GM21390 (cell line): ENCODE measurements around the gene DUSP28.
A peak's percentile ranks its signal among the peaks of the same experiment; 100 is the strongest.
"Not testable (repeated sequence)": the region's sequence is repeated elsewhere in the genome, so short reads cannot be mapped to it uniquely, and the experiment has no call there.

Source experiments
- ATAC-seq: cut with Tn5 transposase; IDR thresholded peaks from one replicate; pipeline ENCODE4 v1.9.1; 2021; ENCODE audit not compliant: unreplicated experiment

The DUSP28 gene, protein sequence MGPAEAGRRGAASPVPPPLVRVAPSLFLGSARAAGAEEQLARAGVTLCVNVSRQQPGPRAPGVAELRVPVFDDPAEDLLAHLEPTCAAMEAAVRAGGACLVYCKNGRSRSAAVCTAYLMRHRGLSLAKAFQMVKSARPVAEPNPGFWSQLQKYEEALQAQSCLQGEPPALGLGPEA

DNA sequence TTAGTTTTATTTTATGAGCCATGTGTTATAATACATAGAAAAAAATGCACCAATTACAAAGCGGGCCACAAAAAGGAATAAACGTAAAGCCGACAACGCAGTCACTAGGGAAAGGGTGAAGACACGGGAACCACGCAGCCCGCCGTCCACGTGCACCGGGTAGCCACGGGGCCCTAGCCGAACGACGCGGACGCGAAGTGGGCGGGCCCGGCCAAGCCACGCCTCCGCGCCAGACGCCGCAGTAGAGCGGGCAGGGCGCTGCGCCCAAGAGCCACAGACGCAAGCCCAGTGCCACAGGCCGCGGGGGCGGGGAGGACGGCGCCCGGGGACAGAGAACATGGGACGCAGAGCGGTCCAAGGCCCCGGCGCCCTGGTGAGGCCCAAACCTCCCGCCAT, at the start of gene DUSP28:
DUSP28 (plus strand) TSS at position 274 of the 396 bp plus-strand sequence. CDS start 328 bp downstream, outside the sequence.
- ATAC-seq: peak; percentile 55

DNA sequence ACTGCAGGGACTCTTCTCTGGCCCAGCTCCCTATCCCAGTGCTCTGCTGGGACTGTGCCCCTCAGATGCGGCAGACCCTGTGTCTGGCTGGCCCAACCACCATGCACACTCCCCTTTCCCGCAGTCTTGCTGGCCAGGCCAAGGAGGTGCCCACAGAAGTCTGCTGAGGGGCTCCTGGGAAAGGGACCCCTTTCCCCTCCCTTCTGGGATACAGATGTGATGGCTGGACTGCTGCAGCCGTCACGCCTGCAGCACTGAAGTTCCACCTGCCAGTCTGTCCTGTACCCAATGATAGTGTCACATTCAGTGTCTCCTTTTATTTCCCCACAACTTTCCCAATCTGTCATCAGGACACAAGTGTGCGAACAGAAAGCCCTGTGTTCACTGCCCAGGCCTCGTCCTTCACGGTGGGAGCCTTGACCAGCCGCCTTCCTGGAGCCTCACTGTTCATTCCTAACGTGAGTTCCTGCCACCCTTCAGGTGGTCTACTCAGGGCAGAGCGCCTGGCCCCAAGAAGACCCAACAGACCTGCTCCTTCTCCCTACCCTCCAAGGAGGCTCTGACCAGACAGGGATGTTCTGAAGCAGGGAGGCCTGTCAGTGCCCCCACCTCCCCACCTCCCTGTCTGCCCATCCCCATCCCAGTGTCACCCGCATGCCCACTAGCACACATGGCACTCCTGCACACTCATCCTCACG, 49.5 kb upstream of the DUSP28 start:
- ATAC-seq: no peak

DNA sequence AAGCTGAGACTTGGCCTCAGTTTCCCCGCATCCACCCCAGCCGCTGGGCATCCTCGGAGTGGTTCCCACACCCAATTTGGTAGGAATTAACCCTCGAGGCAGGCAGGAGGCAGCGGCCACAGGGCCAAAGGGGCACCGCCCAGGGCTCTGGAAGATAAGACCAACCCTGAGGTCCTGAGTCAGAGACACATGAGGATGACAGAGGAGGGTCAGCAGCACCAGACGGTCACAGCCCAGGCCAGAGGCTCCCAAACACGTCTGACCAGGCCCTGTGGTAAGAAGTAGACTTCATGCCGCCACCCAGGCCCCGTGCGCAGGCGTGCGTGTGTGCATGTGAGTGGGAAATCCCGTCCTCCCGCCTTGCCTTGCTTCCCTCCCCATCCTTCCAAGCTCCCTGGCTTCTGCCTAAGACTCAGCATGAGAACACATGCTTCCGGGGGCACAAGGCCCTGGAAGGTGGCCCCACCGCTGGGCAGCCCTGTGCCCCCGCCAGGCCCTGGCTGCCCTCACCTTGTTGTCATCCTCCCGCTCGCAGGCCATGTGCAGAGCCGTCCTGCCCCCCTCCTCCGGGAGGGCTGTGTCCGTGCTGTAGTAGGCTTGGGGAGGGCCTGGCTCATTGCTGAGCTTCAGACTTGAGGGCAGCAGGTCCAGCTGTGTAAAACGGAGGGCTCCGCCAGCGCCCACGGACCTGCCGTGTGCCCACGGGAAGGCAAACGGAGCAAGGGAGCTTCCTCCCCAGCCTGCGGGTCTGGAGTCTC, 48.6 kb upstream of the DUSP28 start:
- no peak for ATAC-seq

DNA sequence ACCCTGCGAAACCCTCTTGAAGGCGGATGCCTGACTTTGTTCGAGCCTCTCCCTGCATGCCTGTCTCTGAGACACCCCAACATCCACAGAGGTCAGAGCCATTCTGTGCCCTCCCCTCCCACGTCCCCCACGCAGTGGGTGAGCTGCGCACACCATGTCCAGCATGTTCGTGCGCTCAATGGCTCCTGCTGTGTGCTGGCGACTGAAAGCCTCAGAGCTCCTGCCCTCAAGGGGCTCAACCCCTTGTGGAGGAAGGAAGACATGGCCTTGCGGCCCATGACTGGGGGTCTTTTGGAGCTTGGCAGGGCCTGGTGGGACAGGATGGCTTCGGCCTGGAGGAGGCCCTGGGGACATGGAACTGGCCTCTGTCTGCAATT, 48.1 kb upstream of the DUSP28 start:
- no peak for ATAC-seq

DNA sequence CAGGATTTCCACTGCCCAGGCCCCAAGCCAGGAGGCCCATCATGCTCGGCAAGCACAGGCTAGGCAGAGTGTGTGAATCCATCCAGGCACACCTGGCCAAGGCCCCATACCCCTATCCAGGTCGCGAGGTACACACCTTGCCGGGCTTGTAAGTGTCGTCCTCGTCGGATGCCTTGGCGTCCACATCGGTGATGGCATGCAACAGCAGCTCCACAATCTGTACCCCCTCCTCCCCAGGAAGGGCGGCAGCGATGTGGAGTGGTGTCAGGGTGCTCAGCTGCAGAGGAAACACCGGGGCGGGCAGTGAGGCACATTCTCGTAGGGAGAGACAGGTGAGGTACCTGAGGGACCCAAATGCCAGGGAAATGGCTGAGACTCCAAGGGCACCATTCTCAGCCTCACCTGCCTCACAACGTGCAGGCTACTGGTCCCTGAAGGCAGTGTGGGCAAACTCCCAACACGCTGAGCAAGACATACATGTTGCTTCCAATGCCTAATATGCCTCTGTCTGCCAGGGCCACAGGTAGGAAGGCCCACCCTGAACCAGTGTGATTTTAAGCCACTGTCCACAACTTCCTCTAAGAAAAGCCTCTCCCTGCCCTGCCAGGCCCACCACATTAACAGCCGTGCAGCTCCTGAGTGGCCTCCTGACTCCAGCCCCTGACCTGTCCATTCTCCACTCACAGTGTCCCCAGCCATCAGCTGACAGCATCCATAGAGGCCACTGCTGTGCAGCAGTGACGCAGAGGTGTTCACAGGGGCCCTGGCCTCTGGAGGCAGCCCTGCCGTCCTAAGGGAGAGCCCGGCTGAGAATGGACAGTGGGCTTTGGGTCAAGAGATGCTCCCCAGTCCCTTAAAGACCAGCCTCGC, 47.3 kb upstream of the DUSP28 start:
- ATAC-seq: no peak

DNA sequence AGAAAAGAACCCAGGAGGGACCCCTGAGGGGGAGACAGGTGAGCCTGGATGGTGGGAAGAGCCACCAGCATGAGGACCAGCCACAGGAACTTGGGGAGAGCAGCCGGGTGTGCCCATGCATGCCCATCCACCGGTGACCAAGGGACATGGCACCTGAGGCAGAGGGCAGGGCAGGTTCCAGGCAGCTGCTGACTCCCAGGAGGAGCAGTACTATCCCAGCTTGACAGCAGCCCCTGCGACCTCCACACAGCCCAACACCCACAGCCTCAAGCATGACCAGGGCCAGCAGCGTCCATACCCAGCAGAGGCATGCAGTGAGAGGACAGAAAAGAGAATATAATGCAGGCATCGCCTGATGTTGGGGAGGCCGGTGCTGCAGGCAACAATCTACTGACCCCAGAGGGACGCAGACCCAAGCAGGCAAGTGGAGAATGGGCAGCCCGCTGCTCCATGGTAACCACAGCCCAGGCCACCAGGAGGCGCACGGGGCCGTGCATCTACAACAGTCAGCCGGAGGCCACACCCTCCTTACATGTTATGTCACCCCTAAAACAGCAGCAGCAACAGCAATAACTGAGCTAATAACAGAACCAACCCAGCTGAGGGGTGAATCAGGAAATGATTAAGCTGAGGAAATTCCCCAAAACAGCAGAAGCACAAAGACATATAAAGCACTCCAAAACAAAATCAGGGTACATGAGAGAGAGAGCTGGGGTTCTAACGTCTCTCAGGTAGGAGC, 46.4 kb upstream of the DUSP28 start:
- ATAC-seq: peak; percentile 95

DNA sequence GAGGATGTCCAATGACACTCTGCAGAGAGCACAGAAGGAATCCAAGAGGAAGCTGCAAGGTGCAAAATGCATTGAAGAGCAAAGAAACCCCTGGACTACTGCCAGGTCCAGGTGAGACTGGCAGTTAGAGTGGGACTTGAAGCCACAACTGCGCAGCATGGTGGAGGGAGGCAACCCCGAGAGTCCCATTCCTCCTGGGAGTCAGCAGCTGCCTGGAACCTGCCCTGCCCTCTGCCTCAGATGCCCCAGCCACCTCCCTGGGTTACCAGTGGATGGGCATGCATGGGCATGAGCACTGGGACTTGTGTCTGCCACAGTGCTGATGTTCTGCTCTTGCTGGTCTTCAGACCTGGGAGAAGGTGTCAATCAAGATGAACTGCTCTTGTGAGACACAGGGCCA, 45.5 kb upstream of the DUSP28 start:
- ATAC-seq: no peak

DNA sequence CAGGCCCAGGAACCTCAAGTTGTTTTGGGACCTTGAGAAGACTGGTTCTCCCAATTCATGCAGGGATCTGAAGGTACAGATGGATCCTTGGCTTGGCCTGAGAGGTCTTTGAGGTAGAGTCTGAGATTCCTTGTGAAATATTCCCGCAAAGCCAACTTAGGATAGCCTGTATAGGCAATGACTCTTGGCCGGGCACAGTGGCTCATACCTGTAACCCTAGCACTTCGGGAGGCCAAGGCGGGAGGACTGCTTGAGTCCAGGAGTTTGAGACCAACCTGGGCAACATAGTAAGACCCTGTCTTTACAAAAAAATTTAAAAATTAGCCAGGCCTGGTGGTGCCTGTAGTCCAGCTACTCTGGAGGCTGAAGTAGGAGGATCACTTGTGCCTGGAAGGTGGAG, 42.8 kb upstream of the DUSP28 start:
- ATAC-seq: no peak

DNA sequence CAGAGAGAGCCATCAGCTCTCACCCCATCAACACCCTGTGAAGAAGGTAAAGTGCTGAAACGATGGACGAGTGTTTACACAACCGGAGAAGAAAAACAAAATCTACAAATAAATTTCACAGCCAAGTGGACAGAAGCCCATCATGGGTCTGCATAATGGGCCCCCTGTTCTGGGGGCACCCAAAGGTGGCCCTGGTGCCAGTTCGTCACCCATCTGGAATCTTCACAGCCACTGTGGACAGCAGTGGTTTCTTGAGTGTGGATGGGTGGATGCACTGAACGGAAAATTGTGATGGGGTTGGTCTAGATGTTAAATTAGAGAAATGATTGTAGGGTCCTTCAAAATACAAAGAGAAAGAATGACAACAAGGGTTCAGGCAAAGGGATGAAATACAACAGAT, 41.2 kb upstream of the DUSP28 start:
- ATAC-seq: no peak

DNA sequence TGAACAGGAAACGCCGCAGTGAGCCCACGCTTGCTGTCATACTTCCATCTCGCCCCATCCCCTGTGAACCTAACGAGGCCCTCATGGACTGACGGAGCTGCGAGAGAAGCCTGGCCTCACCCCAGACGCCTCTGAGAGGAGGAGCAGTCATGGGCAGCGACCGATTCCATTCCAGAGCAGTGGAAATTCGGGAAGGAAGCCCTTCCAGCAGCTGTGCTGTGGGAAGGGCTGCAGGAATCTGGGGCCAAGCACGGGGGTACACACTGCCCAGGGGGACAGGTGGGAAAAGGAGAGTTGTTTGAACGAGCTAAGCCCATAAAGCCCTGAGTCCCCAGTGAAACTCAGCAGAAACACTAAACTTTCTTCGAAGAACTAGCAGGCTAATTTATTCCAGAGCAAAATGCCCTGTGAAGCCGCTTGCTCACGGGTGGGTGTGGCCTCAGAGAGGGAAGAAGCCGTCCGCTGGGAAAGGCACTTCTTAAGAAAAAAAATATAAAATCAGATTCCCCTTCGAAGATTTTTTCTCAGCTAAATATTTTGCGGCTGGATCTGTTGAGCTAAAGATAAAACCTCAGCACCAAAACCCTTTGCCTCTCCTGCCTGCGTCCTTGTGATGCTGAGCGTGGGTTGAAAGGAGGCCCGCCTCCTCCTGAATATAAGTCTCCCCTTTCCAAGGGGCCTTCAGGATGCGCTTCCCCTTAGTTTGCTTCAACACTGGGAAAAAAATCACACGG, 40.6 kb upstream of the DUSP28 start:
- ATAC-seq: no peak

DNA sequence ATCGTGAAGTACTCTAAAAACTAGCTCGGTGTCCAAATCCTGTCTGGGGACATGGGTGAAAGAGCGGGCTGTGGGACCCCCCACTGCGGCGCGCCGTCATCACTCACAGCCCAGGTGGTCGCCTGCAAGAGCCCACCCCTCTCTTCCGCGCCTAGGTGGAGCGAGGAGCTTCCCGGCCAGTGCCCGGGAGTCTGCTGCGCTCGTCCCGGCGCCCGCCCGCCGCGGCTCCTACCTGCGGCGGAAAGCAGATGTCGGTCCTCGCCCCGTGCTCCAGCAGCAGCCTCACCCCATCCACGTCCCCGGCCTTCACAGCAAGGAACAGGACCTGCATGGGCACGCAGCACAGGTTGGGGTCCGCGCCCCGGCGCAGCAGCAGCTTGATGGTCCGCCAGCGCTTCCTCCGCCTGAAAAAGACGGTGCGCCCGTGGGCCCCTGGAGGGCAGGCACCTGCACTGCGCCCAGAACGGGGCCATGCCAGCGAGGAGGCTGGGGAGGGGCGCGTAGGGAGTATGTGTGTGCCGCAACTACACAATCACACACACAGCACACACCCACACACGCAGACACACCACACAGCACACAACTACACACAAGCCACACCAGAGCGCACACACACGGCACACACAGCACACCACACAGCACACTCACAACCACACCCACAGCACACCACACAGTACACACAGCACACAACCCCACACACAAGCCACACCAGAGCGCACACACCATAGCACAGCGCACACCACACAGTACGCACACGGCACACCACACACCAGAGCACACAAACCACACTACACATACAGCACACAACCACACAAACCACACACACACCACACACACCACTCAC, 39.8 kb upstream of the DUSP28 start:
- ATAC-seq: no peak

DNA sequence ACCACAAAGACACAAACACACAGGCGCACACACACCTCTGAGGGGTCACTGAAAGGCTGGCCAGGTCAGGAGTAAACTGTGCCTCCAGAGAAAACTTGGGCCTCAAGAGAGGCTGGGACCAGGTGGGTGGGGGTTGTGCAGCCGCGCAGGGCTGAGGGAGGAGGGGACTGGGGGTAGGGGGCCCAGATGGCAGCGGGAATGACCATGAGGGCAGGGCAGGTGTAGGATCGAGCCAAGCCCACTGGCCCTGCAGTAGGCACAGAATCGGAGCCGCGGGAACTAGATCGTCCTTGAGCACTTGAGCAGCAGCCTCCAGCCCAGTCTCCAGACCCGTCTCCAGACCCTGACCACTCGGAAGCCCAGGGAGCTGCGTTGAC, 39.2 kb upstream of the DUSP28 start:
- no peak for ATAC-seq

DNA sequence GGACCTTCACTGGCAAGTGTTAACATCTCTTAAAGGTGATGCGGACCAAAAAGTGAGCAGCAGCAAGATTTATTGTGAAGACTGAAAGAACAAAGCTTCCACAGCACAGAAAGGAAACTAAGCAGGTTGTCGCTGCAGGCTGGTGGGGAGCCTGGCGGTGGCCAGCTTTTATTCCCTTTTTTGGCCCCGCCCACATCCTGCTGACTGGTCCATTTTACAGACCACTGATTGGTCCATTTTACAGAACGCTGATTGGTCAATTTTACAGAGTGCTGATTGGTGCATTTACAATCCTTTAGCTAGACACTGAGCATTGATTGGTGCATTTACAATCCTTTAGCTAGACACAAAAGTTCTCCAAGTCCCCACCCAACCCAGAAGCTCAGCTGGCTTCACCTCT, 38.3 kb upstream of the DUSP28 start:
- not testable (repeated sequence) for ATAC-seq

DNA sequence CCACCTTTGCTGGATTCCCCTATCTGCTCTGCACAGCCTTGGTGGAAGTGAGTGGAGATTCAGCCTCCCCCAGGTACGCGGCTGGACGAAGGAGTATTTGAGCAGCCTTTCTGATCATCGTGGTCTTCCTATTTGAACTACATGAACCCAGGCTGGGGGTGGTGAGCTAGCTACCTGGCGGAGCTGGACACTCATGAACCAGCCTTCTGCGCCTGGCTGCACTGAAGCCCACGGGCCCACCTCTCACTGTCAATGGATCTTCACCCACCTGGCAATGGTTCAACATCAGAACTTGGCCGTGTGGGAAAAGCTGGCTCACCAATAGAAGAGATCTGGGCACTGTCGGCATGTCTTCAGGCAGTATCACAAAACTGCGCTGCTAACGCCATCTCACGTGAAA, 37.8 kb upstream of the DUSP28 start:
- ATAC-seq: no peak

DNA sequence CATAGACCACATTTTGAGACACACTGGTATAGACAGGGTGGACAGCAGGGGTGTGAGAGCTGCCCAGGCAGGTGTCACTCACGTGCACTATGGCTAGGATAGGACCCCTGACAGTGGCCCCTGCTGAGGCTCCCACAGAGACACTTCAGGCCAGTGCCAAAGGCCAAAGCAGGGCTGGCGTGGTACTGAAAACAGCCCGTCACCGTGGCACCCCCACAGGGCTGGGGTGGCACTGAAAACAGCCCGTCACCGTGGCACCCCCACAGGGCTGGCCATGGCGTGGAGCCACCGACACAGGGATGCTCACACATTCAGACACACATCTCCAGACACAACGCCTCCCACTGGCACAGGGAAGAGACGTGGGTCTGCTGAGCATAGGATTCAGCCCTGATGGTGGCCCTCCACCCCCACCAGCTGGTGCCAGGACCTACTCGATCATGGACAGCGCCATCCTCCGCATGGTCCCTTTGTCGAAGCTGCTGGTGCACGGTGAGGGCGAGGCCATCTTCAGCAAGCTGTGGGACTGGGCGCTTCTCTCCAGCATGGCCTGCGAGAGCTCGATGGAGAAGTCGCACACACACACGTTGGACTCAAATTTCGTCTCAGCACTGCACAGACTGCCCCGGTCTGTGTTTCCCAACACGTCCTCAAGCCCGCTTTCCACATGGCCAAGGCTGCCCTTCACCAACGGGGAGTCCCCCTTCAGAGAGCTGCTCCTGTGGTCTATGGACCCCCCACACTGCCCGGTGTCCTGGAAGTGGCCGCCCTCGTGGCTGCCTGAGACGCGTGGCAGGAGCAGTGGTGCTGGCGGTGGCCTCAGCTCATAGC, 36.5 kb upstream of the DUSP28 start:
- ATAC-seq: no peak

DNA sequence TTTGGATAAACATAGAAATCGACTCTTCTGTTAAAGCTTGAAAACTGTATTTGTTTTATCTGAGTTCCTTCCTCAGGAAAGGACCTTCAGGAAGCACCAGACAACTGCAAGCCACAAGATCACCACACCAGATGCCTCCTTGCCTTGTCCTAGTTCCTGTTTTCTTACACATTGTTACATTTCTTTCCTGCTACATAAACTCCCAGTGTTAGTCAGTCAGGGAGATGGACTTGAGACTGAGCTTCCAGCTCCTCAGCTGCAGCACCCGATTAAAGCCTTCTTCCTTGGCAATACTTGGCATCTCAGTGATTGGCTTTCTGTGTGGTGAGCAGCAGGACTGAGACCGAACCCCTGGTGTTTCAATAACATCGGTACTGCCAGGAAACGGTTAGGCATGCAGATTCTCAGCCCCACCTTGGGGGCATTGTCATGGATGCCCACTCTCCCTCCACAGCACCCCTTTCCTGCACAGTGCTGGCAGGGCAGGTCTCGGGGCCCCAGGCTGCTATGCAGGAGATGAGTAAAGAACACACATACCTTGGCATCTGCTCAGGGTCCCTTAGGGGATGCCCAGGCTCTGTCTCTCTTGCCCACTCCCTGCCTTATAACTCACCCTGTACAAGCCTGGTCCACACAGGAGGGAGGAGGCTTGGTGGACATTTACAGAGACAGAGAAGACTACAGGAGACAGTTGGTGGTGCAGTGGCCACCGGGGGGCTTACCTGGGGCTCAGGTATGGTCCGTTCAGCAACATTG, 35.0 kb upstream of the DUSP28 start:
- no peak for ATAC-seq

DNA sequence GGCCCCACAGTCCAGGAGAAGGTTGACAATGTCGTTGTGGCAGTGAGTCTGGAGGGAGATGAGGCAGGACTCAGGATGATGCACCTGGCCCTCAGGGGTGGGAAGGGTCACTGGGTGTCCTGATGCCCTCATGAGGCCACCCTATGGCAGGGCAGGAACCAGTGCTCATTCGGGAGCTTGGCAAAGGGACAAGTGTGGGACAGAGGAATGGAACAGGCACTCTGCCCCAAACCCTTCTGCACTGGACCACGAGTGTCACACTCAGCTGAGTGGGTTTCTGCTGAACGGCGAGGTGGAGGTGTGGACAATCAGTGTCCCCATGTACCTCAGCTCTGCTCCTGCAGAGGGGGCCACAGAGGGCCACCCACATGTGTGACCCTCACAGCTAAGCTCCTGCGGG, 34.4 kb upstream of the DUSP28 start:
- ATAC-seq: no peak

DNA sequence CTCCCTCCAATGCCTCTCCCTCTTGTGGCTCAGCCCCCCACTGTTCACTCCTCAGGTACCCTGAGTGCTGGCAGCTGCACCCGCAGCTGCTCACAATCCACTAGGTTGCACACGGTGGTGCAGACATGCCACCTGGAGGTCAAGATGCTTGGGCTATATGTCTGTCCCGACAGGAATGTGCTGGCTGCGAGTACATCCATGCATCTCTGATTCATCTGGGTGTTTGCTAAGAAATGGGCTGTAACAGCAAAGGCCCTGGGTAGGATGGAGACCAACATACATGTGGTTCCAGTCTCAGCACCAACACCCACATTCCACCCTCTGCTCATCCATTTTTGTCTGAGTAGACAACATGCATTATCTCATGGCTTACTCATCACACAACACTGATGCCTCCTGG, 33.6 kb upstream of the DUSP28 start:
- ATAC-seq: no peak
